ENCODE data around the gene ATG16L2. TPM values are rescaled to one million over a fixed set of nuclear protein-coding genes. Genes with fewer than 3 reads are reported as not detected.

The ATG16L2 gene
- total and polyA plus RNA-seq, 2 donors (not counting 3 experiments of a cell fraction or from before 2014, with no cell fraction given), result 26.5 to 30.5 TPM

DNA sequence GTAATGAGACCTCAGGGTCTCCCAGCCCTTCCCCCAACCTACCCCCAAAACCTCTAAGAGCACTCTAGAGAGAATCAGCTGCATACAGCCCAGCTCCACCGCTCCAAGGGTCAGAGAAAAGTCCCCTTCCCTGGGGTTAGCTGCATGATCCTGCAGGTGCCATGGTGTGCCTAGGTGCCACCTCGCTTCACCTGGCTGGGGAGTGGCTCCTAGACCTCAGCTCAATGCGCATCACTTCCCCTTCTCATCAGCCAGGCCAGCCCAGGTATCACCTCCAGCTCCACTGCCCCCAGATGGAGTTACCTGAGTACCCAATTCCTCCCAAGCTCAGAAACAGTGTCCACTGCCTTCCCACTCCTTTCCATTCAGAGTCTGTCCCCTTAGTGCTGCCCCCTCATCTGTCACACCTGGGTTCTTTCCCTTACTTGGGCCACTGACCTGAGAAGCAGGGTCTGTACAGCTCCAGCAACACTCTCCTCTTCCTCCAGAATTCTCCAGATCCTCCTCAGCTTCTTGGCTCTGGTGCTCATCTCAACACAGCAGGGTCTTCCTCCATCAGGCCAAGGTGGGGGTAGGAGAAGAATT, 21.7 kb upstream of the ATG16L2 start:
- ChIA-PET CTCF (interaction anchor here (0.7 to 4.2 kb wide), 13 partner anchors 10 to 497 kb away, joined by 3 to 136 read pairs (median 5); partner anchors contain the start of gene ATG16L2), POLR2A (interaction anchor here (1.2 kb wide), 1 partner anchor 68 kb away, joined by 4 read pairs; no protein-coding TSS in a partner anchor)
- no peak for DNase-seq (ENCODE audit: low read depth, low spot score)
- H3K27ac ChIP-seq (ENCODE audit: insufficient read depth, low read depth, low read length), result no peak overlapping the region
- H3K36me3 ChIP-seq (ENCODE audit: control insufficient read depth in 2 of 2, extremely low read depth in 1 of 2, insufficient read depth in 2 of 2, low read length in 2 of 2), result no peaks in the 10 kb centered on the region
- H4K20me1 ChIP-seq (replicated peaks; ENCODE audit: control insufficient read depth, extremely low read depth, insufficient read depth, low read length), result no peaks in the 10 kb centered on the region
- no peaks in the 10 kb centered on the region for H3K9me1 ChIP-seq (replicated peaks; ENCODE audit: control insufficient read depth, extremely low read depth, insufficient read depth, low read length)
- no peak overlapping the region for H3K4me2 ChIP-seq (ENCODE audit: insufficient read depth, low read length)
- no peak for FAIRE-seq
- H3K27me3 ChIP-seq (ENCODE audit: control insufficient read depth in 2 of 2, insufficient read depth in 2 of 2, low read length in 2 of 2), result no peaks in the 10 kb centered on the region
- TF ChIP-seq MYC (IDR thresholded peaks at IDR 0.05; ENCODE audit: low read depth, low read length) (no peak), JUN (IDR thresholded peaks at IDR 0.05; ENCODE audit: borderline replicate concordance, insufficient read depth, insufficient read length, low read depth) (no peak), POLR2AphosphoS5 (IDR thresholded peaks at IDR 0.05; ENCODE audit: insufficient read depth, low read depth, low read length) (no peak), GATA2 (IDR thresholded peaks at IDR 0.05; ENCODE audit: insufficient read depth, insufficient read length, low read depth, low read length) (no peak), EZH2 (IDR thresholded peaks at IDR 0.05; ENCODE audit: borderline replicate concordance, low read depth, low read length, severe bottlenecking) (no peak), POLR2A (IDR thresholded peaks at IDR 0.05; ENCODE audit: low read depth, low read length) (no peak), FOS (IDR thresholded peaks at IDR 0.05; ENCODE audit: borderline replicate concordance, insufficient read depth, low read length) (no peak)
- TF ChIP-seq, protein P1, sequence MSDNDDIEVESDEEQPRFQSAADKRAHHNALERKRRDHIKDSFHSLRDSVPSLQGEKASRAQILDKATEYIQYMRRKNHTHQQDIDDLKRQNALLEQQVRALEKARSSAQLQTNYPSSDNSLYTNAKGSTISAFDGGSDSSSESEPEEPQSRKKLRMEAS (IDR thresholded peaks at IDR 0.05; ENCODE audit: insufficient read depth, insufficient read length), result no peak
- TF ChIP-seq, protein P2, sequence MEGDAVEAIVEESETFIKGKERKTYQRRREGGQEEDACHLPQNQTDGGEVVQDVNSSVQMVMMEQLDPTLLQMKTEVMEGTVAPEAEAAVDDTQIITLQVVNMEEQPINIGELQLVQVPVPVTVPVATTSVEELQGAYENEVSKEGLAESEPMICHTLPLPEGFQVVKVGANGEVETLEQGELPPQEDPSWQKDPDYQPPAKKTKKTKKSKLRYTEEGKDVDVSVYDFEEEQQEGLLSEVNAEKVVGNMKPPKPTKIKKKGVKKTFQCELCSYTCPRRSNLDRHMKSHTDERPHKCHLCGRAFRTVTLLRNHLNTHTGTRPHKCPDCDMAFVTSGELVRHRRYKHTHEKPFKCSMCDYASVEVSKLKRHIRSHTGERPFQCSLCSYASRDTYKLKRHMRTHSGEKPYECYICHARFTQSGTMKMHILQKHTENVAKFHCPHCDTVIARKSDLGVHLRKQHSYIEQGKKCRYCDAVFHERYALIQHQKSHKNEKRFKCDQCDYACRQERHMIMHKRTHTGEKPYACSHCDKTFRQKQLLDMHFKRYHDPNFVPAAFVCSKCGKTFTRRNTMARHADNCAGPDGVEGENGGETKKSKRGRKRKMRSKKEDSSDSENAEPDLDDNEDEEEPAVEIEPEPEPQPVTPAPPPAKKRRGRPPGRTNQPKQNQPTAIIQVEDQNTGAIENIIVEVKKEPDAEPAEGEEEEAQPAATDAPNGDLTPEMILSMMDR (IDR thresholded peaks at IDR 0.05; ENCODE audit: extremely low read depth in 1 of 2, insufficient read depth in 1 of 2, low read depth in 1 of 2, low read length in 2 of 2), result no peak
- H3K79me2 ChIP-seq (ENCODE audit: control insufficient read depth, insufficient read depth, low read length), result no peaks in the 10 kb centered on the region
- H2AFZ ChIP-seq (ENCODE audit: low read depth, low read length), result peak overlapping the region; percentile 82
- dilution Hi-C loops (cut with MboI; ENCODE audit: extremely low pct_ligation_motif_present, low sequenced_read_pairs), result no loop called here
- H3K9me3 ChIP-seq (replicated peaks; ENCODE audit: control insufficient read depth, insufficient read depth, low read length), result no peaks in the 10 kb centered on the region
- no peak overlapping the region for H3K4me3 ChIP-seq (replicated peaks in 1 of 3; ENCODE audit: insufficient read depth in 1 of 3, low read depth in 1 of 3, low read length in 3 of 3)
- BruUV-seq (replicated peaks), result no TSS peak
- intact Hi-C loops (cut with micrococcal nuclease), result loop anchor here (1.0 to 5.0 kb wide), 3 partner anchors 40 to 205 kb away; partner anchors contain the start of gene ARAP1
- peaks cover 3% of the 10 kb centered on the region for H3K4me1 ChIP-seq (ENCODE audit: control insufficient read depth, extremely low read depth, insufficient read depth, low read length)
- no peak overlapping the region for H3K9ac ChIP-seq (replicated peaks; ENCODE audit: extremely low read depth, insufficient read depth, low read length)

Measured in endothelial cell of umbilical vein (primary cell).